SU-DHL-6 (cell line): ENCODE measurements around the gene FDX1.

Source experiments
- CTCF ChIP-seq: fragments of 200-600 bp; sonication (generic); IDR thresholded peaks from one replicate; pipeline ENCODE4 v1.5.1; 2017; ENCODE audit warnings: antibody characterized with exemption, mild to moderate bottlenecking, low read length, moderate library complexity; ENCODE audit not compliant: insufficient read depth, poor library complexity, severe bottlenecking
- EZH2phosphoT487 ChIP-seq: fragments of 200-600 bp; sonication (generic), shearing (Covaris generic); conservative IDR thresholded peaks from 2 replicates; pipeline ENCODE4 v1.6.1; 2018; ENCODE audit warnings: mild to moderate bottlenecking, antibody characterized with exemption, low read length, moderate library complexity, mixed read lengths

GRCh38 chr11:110389965-110390364 lies 39.8 kb upstream of the FDX1 start:
- TF ChIP-seq CTCF = no peak
- TF ChIP-seq EZH2phosphoT487 = no peak
